NK-92 treated with Interleukin-12 subunit alpha and Interleukin-12 subunit beta, amount 100 ng/mL, for 24 hours (cell line): ENCODE measurements around the gene IFFO2.

Experiments used
- DNase-seq: peaks from one replicate; lab custom pipeline; 2025; lab: John Stamatoyannopoulos, UW

The IFFO2 gene

DNA sequence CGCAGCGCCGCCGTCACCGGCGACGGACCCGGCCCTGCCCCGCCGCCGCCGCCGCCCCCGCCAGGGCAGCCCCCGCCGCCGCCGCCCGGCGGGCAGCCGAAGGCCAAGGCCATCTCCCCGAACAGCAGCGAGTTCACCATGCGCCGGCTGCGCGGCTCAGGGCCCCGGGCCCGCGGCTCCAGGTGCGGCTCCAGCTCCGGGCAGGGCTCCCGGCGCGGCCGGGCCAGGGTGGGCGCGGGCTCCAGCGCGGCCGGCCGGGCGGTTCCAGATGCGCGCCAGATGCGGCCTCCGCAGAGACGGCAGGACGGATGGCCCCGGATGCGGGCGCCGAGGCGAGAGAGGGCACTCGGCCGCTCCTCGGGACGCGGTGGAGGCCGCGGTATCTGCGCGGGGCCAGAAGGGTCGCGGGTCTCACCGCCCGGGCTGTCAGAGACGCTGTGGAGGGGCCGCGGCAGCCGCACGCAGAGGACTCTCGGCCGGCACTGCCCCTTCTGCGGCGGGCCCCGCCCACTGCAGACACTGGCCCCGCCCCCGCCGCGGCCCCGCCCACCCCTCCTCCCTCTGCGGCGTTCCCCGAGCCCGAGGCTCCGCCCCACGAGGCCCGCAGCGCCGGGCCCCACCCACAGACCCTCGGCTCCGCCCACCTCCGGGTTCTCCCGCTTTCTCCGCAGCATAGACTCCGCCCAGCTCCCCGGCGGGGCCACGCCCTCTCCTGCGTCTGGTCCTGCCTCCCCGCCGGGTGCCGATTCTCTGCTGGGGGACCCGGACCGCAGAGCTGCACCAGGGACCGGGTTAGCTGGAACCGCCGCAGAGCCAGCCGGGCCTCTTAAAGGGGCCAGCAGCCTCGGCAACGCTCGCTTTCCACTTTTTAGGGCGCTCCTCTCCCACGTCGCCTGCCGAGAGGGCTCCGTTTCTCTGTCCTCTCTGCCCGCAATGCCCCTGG is at the start of gene IFFO2:
IFFO2 (minus strand) TSS at position 484 of the 943 bp plus-strand sequence; CDS start at position 140, 344 bp downstream.
- peak; percentile 92 for DNase-seq

DNA sequence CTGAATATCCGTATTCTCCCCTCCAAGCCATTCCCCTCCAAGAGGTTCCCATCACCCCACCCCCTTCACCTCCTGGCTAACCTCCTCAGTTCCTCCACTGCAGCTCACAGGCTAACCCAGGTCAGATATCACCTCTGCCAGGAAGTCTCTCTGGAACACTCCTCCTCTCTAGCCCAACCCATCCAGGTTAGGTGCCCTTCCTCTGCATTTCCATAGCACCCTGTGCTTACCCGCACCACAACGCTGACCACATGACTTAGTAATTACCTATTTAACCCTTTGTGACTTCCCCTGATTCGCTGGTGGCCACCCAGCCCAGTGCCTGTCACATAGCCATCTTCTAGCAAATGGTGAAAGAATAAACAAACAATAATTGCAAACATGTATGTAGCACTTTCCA is 49.5 kb upstream of the IFFO2 start:
- no peak for DNase-seq

DNA sequence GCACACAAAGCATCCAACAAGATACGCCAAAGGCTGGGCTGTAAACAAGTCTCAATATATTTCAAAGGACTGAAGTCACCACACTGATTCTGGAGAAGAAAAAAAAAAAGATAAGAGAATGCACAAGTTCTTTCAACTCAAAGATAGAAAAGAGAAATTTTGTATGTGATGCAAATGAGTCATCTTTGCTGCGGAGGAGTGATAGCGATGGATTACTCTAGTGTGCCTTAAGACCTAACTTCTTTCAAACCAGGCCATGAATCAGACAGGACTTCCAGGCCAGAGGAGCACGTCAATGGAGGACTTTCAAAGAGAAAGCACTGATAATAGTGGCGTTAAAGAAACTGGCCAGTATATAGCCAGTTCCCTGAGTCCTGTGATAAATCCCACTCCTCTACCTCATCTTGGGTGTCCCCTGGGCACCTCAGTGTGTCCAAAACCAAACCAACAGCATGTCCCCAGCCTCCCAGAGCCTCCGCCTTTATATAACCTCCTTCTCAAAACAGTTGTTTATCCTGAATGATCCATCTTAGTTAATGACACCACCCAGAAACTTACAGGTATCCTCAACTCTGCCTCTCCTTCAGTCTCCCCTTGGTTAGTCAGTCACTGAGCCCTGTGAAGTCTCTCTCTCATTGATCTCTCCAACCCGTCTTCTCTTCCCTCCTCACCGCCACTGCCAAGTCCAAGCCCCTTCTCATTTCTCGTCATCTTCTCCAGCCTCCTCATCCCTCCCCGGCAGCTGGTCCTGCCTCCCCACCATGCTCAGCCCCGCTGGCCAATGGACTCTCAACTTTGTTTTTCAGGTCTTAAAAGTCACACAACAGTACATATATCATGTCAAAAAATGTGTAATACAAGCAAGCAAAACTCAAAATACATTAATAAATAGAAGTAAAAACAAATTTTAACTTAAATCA is 47.2 kb upstream of the IFFO2 start:
- no peak for DNase-seq

DNA sequence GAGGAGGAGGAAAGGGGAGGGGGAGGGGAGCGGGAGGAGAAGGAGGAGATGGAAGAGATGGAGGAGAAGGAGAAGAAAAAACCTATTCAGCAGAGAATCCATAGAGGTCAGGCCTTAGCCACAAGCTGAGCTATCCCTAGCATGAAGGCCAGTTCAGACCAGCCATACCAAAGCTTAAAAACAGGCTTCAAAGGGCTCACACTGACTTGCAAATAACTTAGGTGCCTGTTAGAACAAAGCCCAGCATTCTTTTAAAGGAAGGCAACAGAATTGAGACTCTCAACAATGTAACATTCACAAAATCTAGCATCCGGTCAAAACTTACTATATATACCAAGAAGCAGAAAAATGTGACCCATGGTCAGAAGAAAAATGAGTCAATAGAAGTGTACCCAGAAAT is 43.6 kb upstream of the IFFO2 start:
- no peak for DNase-seq

DNA sequence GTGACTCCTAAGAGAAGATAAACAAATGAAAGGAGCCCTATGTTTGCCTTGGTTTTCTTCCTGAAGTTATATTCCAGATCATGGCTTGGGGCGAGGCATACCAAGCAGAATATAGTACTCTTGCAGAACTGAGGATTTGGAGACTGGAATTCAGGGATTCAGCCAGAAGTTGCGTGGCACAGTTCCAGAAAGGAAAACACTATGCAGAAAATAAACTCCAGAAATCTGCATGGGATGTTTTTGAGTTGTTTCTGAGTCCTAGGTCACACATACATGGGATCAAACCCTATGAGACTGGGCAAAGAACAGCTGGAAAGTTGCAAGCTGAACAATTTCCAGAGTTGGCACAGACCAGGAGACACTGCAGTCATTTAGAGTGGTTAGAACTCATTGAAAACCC is 42.9 kb upstream of the IFFO2 start:
- no peak for DNase-seq

DNA sequence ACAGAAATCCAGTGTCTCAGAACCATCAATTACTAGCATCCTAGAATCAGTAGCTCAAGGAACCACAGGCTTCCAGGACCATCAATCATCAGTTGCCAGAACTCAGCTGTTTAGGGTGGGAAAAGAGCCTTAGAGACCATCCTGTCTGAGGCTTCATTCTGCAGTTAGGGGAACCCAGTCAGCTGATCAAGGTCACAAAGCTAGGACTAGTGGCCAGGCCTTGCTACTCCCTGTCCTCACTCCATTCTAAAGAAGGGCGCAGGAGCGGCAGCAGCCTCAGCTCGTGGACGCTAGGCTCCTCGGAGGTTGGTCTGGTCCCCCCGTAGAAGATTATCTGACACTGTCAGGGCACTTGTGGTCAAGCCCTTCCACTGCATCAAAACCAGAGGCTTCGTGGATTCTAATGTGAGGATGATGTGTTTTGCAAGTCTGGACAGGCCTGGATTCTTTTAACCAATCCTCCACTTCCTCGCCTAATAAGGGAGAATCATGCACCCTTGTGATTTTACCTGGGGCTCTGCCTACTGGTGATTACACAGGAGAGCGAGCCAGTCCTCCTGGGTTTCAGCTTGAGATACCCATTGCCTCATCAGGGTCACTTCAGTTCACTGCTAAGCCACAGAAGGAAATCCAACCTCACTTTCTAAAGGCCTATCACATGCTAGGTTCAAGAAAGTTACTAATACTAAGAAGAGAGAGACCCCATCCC is 41.7 kb upstream of the IFFO2 start:
- DNase-seq: no peak

DNA sequence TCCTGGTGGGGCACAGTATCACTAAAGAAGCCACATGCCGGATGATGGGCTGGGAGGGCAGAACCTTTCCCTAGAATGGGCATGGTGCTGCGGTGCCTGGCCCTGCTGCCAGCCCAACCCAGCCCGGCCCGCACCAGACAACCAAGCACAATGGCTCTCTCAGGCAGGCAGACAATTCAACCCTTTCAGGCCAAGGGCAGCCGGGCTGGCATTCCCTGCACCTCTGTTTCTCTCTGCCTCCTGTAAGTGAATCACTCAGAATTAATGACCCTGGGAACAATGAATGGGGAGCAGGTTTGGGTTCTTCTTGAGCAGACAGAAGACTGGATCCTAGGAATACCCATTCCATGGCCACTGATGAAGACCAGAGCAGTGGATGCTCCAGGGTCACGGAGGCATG is 41.0 kb upstream of the IFFO2 start:
- no peak for DNase-seq

DNA sequence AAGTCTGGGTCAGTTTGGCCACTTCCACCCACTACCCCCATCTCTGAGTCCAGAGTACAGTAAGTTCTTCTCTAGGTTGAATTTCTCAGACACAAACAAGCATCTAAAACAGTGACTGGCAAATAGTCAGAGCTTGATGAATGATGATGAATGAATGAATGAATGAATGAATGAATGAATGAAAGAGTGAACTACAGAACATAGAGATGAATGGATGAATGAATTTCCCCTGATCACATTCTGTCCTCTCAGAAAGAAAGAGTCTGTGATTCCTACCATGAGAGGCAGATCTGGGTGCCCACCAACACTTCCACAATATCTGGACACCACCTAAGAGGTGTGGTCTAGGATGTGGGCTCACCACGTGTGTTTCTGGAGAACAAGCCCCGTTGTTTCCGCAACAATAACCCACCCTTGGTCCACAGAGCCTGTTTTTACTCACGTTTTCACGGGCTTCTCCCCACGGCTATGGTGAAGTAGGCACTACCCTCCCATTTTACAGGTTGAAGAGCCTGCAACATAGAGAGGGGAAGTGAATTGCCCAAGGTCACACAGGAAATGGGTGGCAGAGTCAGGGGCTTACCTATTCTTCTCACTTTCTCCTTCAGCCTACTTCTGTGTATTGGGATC is 40.2 kb upstream of the IFFO2 start:
- DNase-seq: peak; percentile 18

DNA sequence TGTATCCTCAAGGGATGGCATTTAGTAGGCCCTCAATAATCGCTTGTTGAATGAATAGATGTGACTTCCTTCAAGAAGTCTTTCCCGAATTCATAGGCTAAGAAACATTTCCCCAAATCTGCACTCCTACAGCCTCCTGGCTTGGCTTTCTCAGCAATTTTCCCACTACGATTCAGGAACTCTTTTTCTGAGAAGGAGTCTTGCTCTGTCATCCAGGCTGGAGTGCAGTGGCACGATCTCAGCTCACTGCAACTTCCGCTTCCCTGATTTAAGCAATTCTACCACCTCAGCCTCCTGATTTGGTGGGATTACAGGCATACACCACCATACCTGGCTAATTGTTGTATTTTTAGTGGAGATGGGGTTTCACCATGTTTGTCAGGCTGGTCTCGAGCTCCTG is 37.9 kb upstream of the IFFO2 start:
- no peak for DNase-seq

DNA sequence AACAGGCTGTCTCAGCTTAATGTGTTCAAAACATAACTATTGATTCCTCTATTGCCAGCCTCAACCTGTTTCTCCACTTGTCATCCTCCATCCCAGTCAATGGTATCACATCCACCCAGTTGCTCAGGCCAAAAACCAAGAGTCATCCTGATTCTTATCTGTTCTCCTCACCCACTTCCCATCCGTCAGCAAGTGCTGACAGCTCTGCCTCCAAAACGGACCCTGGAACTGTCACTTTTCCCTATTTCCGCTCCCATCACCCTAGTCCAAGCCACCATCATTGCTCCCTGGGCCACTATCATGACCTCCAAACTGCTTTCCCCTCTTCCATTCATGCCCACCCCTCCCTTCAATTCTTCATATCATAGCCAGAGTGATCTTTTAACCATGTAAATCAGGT is 36.2 kb upstream of the IFFO2 start:
- DNase-seq: no peak

DNA sequence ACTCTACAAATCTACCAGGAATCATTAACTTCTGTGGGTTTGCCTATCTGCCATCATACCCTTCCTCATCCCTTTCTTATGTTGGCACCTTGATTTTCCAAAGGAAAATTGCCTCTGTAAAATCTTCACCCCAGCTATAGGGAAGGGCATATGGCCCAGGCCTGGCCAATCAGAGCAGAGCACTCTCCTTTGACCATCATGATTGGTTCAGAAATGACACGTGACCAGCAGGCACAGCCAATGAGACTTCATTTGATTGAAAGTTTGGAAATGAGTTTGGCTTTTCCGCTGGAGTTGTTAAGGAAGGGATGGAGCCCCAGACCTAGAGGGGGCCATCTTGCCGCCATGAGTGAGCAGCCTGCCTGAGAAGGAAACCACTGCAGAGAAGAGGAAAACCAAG is 35.1 kb upstream of the IFFO2 start:
- no peak for DNase-seq

DNA sequence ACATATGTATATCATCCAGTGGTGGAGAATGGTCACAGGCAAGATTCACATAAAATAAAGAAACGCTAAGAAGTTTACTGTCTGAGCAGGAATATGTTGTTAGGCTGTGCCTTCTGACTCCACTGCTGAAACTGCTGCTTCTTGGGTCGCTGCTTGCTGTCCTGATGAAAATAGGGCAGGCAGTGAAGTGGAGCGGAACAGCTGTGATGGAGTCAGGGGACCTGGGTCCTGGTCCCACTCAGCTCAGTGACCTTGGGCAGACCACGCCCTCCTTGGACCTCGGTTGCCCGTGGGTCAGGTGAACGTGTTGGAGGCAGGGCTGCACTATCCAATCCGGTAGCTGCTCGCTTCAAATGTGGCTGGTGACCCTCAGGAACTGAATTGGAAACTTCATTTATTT is 33.4 kb upstream of the IFFO2 start:
- no peak for DNase-seq

DNA sequence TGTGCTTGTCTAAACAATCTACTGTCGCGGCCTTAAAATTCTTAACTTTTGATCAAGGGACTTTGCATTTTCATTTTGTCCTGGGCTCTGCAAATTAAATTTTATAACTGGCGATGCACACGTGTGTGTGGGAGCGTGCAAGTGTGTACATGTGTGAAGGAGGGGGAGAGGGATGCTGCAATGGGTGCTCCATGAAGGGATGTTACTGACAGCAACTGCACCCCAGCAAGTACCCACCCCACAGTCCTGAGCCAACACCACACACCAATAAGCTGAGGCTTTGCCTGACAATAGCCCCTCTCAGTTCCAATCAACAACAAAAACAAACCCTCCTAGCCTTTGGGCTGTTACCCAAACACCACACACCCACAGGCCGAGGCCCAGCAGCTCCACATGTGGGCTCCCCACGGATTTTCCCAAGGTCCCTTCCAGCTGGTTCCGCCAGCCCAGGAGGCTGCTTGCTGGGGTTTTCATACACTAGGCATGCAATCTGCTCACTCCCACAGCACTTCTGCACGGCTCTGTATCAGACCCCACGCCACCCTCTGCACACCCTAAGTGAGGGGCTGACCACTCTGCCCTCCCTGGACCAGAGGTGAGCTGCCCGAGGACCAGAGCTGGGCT is 32.8 kb upstream of the IFFO2 start:
- no peak for DNase-seq

DNA sequence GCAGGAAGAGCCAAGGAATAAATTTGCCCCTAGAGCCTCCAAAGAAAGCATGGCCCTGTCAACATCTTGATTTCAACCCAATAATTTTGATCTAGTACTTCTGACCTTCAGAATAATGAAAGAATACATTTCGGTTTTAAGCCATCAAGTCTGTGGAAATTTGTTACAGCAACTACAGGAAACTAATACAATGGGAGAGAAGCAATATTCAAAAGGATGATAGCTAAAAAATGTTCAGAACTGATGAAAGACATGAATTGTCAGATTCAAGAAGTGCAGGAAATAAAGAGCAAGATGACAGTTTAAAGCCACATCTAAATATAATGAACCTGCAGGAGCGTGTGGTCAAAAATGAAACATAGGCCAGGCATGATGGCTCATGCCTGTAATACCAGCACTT is 24.8 kb upstream of the IFFO2 start:
- no peak for DNase-seq

DNA sequence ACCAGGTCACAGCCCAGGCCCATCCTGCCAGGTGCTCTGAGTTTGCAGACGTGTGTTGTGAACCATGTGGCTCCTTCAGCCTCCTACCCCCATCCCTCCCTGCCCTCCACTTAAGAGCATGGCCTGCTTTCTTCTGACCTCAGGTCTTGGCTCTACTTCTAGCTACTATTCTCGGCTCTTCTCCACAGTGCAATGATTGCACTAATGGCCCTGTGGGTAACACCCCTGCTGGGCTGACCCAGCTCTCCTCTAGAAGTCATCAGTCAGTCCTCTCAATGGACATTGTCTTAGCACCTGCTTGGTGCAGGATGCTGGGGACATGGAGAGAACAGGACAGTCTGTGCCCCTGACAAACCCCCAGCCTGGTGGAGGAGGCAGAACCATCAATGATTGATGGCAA is 22.2 kb upstream of the IFFO2 start:
- DNase-seq: no peak

DNA sequence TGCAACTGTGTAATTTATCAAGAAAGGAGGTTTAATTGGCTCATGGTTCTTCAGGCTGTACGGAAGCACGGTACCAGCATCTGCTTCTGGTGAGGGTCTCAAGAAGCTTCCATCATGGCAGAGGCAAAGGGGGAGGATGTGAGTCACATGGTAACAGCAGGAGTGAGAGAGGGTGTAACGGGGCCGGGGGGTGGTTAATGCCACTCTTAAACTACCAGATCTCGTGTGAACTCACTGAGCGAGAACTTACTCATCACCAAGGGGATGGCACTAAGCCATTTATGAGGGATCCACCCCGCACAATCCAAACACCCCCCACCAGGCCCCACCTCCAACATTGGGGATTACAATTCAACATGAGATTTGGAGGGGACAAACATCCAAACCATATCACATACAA is 21.0 kb upstream of the IFFO2 start:
- DNase-seq: no peak

DNA sequence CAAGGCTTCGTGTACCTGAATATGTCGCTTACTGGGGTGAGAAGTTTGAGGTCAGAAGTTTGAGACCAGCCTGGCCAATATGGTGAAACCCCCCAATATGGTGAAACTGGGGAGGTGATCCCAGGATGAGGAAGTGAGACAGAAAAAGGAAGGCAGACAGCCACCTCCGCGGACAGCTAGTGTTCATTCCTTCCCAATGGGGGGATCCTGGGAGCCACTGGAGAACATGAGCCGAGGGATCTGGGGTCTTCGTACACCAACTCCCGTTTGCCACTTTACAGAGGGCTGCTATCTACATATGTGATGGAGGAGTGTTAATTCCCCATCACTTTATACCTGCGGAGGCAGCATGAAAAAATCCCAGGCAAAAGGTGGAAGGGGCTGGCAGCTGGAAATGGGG is 19.6 kb upstream of the IFFO2 start:
- no peak for DNase-seq

DNA sequence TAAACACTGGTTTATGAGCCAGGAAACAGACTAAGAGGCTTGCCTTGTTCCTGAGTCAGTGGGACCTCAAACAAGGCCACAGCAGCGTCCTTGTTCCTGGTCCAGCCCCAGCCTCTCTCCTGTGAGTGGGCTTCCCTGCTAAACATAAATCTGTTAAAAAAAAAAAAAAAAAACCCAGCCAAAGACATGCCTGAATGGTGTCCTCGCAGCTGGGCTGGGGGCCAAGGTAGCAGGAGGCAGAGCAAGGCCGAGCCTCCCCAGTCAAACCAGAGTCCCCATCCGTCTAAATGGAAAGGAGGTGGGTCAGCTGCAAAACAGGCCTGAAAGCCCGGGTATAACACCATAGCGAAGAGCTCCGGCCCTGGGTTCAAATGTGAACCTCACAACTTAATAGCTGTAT is 18.1 kb upstream of the IFFO2 start:
- no peak for DNase-seq

DNA sequence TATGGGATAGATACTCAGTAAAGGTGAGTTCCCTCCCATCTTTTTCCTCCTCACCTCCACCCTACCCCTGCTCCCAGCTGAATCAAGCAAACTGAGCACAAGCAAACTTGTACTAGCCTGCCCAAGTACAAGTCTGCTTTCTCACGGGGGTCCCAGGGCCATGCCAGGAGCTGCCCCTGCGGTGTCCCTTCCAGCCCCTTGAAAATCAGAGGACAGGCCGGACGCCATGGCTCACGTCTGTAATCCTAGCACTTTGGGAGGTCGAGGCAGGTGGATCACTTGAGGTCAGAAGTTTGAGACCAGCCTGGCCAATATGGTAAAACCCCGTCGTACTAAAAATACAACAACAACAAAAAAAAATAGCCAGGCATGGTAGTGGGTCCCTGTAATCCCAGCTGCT is 17.5 kb upstream of the IFFO2 start:
- DNase-seq: no peak

DNA sequence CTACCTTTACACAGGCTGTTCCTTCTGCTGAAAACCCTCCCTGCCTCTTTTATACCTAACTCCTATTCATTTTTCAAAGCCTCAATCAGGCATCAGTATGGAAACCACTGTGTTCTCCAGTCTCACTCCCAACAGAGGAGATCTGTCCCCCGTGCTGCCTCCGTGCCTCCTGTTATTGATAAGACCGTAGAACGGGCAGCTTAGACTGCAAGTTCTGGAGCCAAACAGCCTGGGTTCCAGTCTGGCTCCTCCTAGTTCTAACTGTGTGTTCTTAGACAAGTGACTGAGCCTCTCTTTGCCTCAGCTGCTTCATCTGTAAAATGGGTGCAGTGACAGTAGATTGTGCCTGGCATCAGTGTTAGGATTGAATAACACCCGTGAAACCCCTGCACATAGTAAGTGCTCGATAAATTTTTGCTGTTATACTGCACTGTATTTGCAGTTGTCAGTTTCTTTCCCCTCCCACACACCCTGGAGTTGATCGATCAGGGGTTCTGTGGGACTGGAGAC is 17.0 kb upstream of the IFFO2 start:
- DNase-seq: no peak

DNA sequence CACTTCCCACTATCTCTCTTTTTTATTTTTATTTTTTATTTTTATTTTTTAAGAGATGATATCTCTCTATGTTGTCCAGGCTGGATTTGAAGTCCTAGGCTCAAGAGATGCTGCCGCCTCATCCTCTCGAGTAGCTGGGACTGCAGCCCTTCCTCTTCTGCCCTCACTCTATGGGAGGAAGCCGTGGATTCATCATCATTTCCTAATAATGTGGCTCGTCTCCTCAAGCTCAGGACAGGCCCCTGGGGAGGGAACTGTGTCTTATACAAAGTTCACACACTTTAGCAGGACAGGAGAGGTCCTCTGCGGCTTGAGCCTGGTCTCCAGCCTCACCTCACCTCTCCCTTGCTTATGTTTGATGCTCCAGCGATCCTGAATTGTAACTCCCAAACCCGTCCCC is 16.5 kb upstream of the IFFO2 start:
- DNase-seq: no peak
